RPMI8226 (cell line): ENCODE data around the gene MAST4.

ENCODE experiments used
- DNase-seq: peaks from one replicate; pipeline ENCODE4 v3.0.0-alpha.2; 2015

The MAST4 gene

DNA sequence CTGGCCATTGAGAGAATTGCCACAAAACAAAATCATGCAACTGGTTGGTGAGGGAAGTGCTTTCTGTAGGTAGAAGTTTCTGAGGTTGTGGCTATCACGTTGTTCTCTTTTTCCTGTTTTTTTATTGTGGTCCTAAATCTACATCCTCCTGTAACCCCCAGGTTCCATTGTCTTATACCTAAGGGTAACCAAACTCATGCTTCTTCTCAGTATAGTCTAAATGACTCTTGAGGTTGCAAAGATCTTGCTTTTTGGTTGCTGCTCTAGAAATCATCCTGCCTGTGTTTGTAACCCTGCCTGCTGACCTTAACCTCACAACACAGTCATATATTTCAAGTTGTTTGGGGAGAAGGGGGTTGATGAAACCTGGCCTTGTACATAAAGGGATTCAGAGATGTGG lies 327.3 kb downstream of the MAST4 start:
- no peak for DNase-seq

- DNase-seq, result peak; percentile 75
Observed at GRCh38 chr5:66923922-66924321, 327.7 kb downstream of the MAST4 start.

DNA sequence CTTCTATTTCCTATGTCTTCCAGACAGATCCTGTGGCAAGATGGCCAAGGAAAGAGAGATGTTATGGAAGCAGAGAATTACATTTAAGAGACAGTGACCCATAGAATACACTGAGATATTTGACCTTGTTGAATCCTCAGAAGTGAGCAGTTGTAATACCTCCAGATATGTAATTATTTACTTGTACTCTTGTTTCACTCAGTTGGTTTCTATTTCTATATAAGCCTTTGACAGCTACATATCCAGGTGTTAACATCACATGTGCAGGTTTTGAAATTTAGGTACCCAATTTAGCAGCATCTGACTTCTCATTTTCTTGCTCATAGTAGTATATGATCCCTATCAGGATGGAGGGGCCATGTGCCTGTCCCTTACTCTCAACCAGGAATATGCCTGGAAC lies 330.9 kb downstream of the MAST4 start:
- no peak for DNase-seq

DNA sequence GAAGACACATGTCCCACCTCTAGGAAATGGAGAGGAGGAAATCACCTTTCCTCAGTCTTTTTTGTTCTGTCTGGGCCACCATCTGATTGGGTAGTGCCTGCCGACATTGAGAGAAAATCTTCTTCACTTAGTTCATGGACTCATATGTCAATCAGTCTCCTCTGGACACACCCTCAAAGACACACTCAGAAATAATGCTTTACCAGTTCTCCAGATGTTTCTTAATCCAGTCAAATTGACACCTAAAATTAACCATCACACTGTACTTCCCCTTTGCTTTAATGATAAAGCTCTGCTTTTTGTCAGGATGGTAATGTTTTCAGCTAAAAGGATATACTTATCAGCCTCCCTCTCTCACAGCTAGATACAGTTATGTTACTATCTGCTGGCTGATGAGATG lies 333.1 kb downstream of the MAST4 start:
- no peak for DNase-seq

- no peak for DNase-seq
Observed at GRCh38 chr5:66929995-66930394, 333.8 kb downstream of the MAST4 start.

DNA sequence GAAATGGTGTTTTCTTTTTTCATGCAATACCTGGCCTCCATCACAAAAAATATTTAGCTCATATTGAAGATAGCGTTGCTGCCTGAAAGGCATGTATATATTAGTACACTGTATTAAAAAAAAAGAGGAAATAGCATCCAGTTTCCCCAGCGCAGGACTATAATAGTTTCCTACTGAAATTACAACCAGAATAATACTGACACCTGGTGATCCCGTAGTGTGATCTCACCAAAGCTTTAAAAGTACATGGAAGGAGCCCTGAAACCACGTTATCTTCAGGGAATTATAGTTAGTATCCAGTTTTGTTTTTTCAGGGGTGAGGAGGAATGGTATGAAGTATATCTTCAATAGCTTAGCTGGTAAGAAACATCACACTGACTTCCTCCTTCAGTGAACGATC lies 335.5 kb downstream of the MAST4 start:
- no peak for DNase-seq

DNA sequence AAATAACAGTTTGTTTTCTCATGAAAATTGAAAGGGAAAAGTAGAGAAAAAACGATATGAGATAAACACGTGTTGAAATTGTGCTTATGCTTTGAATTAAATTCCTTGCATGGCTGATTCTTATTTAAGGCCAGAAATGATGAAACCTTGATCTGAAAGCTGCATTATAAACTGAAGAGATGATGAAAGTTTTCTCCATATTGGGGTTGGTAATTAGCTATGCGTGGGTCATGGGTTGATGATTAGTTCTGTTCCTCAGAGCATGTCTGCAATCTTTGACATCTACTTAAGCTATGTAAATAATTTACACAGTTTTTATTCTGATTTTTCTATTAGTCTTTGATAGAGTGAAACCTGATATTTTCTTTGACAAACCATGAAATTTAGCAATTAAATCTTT lies 336.3 kb downstream of the MAST4 start:
- DNase-seq, result no peak

DNA sequence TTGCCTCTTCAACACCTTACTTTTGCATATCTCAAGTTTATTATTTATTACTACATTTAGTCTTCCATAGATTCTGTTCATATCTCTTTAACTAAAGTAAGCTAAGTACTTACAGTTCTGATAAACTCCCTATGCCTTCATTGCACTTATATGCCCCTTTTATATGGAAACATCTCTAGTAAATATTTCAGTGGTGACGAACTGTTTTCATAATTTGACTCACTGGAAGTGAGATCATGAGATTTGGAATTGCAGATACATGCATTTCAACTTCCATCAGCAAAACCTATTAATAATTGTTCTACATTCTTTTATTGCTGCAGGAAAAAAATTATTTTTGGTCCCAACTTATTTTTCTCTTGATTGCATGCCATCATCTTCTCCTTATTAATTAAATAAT lies 336.9 kb downstream of the MAST4 start:
- no peak for DNase-seq

DNA sequence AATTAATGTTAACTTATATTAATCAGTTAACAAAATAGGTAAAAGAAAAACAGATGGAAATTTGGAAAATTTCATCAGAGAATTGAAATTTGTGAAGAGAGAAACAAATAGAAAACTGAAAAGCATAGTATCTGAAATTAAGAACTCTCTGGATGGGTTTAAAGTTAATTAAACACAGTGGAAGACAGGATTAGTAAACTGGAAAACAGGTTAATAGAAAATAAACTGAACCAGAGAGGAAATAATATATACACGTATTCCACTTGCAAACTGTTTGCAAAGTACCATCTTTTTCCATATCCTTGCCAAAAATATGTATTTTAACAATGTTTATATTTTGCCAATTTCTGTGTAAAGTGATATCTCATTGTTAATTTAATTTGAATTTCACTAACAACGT lies 342.9 kb downstream of the MAST4 start:
- no peak for DNase-seq

GRCh38 chr5:66945389-66946349 lies 349.5 kb downstream of the MAST4 start:
- peak; percentile 16 for DNase-seq

DNA sequence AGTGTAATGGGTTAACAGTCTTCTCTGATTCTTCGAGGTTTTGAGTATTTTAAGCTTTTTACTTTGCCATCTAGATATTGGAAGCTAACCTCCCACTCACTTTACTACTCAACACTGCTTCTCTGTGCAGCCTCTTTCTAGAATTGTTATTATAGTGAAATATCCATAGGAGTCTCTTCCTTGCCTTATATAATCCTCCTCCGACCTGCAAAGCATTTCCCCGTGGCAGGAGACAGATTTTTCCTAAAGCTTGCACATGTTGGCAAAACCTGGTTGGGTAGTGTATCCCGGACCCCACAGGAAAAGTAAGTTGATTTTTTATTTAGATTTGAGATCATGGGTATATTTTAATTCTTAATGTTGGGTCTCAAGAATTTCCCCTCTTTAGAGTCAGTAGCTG lies 351.3 kb downstream of the MAST4 start:
- DNase-seq, result no peak

DNA sequence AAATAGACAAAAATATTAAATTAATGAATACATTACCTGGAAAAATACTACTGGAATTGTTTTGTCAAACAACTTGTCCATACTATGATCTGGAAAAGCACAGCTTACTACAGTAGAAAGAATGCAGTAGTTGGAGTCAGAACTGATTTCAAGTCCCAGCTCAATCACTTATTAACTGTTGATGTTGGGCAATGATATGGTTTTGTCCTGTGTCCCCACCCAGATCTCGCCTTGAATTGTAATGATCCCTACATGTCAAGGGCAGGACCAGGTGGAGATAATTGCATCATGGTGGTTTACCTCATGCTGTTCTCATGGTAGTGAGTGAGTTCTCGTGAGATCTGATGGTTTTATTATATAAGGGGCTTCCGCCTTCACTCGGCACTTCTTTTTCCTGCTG lies 352.9 kb downstream of the MAST4 start:
- DNase-seq, result no peak

- DNase-seq, result no peak
Observed at GRCh38 chr5:66952153-66952552, 356.0 kb downstream of the MAST4 start.

GRCh38 chr5:66956439-66956838 lies 360.2 kb downstream of the MAST4 start:
- DNase-seq, result no peak

GRCh38 chr5:66958201-66958979 lies 362.2 kb downstream of the MAST4 start:
- no peak for DNase-seq

DNA sequence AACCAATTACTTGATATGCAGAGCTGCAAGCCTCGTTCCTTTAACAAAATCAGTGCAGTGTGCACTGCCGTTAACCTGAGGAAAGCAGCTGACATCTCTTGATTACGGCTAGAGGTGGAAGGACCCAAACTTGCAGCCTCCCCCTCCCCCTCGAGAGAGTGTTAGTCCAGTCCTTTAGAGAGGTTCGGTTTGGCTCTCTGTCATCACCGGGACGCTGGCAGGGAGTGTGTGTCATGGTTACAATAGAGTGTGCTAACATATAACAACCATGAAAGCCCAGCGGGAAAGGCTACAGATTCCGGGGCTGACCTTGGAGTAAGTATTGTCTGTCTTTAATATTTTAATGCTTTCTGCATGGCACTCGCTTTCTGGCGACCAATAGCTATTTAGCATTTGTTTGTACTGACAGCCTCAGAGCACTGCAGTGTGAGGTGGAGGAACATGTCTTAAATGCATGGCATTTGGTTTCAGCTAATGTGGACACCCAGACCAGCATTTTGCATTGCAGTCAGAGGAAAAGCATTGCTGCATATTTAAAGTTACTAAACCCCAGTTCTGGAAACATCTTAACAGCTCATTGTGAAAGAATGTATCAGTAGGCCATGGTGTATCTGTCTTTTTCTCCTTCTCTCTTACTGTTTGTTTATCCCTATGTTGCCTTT lies 362.9 kb downstream of the MAST4 start:
- no peak for DNase-seq

GRCh38 chr5:66959653-66960052 lies 363.5 kb downstream of the MAST4 start:
- DNase-seq, result no peak

DNA sequence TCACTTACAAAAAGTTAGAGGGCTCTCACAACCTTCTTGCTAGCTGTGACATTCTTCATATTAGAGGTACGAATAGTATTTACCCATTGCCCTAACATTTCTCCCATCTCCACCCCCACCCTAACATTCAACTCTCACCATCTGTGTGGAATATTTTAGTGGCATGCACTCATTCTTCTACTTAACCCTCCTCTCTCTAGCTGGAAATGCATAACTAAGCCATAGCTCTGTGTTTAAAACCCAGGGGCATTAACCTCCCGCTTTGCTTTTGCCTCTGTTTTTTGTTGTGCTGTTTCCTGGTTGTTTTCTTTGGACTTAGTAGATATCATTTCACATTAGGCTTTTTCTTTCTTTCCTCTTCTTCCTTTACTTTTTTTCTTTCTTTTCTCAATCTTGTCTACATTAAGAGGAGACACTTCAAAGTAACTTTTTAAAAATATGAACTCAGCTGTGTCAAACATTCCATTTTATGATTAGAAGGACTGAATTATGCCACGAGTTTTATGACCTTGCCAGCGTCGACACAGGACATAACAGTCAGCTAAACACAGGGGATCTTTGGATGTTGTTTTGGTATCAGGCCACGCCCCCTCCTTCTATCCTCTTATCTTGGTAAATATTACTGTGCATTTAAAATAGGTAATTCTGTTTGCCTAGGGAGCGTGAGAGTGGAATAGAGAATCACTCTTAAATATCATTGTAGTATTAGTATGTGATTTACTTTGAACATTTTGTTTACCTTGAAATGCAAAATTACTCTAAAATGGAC lies 364.4 kb downstream of the MAST4 start:
- no peak for DNase-seq

GRCh38 chr5:66963559-66963971 lies 367.4 kb downstream of the MAST4 start:
- DNase-seq, result no peak

DNA sequence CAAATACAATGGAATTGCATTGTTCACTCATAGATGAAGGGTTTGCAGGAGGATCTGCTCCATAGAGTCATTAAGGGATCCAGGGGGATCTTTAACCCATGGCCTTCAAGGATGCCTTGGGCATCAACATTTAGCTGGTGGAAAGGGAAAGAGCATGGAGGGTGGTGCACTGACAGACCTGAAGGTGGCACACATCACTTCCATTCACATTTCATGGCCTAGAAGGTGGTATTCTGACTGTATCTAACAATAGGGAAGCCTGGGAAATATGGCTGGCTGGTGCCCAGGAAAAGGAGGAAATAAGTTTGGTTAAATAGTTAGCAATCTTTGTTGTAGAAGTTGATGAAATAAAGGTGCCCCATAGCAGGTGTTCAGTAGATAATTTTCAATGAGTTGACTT lies 370.2 kb downstream of the MAST4 start:
- DNase-seq, result no peak

DNA sequence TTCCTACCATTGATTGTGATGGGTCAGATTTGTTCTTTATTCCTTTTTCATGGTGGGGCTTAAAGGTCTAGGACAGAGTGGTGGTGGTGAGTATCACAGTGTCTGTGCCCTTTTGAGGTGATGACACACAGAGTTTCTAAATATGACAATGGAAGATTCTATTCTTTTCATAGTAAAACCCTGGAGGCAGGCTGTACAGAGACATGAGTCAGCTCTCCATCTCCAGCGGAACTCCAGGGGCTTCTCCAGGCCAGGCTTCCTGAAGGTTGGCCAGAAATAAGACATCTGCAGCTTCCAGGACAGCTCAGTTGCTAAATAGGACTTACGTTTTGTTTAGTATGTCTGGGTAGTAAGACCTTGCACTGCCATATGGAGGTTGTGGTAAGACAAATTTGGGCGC lies 370.9 kb downstream of the MAST4 start:
- no peak for DNase-seq

GRCh38 chr5:66967826-66968262 lies 371.7 kb downstream of the MAST4 start:
- no peak for DNase-seq

GRCh38 chr5:66969484-66969883 lies 373.3 kb downstream of the MAST4 start:
- no peak for DNase-seq
